Chondrocyte (in vitro differentiated cells): ENCODE data around the gene HPS4. TPM values are rescaled to one million over a fixed set of nuclear protein-coding genes. Genes with fewer than 3 reads are reported as not detected.
"Not testable (repeated sequence)": the region's sequence is repeated elsewhere in the genome, so short reads cannot be mapped to it uniquely, and the experiment has no call there.

Source experiments
- DNase-seq: peaks from one replicate; pipeline ENCODE4 v3.0.0; 2021; ENCODE audit warnings: mixed read lengths, low spot score
- H3K27ac Mint-ChIP-seq: one replicate; pipeline ENCODE4 v1.8.0; 2021; ENCODE audit warnings: mild to moderate bottlenecking, moderate library complexity, mixed read lengths; ENCODE audit not compliant: unreplicated experiment
- H3K27me3 Mint-ChIP-seq: 2 replicates; pipeline ENCODE4 v1.8.0; 2021; ENCODE audit warnings: low read depth, mixed read lengths
- H3K36me3 Mint-ChIP-seq: 2 replicates; pipeline ENCODE4 v1.8.0; 2021; ENCODE audit warnings: low read depth, mixed read lengths
- H3K4me1 Mint-ChIP-seq: 2 replicates; pipeline ENCODE4 v1.8.0; 2021; ENCODE audit warnings: low read depth, mild to moderate bottlenecking, mixed read lengths
- H3K4me3 Mint-ChIP-seq: one replicate; pipeline ENCODE4 v1.8.0; 2021; ENCODE audit warnings: mild to moderate bottlenecking, moderate library complexity, mixed read lengths; ENCODE audit not compliant: unreplicated experiment
- H3K9me3 Mint-ChIP-seq: 2 replicates; pipeline ENCODE4 v1.8.0; 2021; ENCODE audit warnings: low read depth, mixed read lengths
- total RNA-seq: library from RNA; stranded (reverse); gene quantifications from 3 replicates; pipeline ENCODE4 v1.2.1, GENCODE V29; 2021
- TF ChIP-seq, protein P1 (sequence below): fragments of 200-600 bp; sonication (generic); IDR thresholded peaks from 2 replicates; pipeline ENCODE4 v1.5.0; 2021; ENCODE audit warnings: antibody characterized with exemption, mild to moderate bottlenecking, moderate library complexity

HPS4 gene
- total RNA-seq, 1 donor from 2014 or later = 28.2 TPM

DNA sequence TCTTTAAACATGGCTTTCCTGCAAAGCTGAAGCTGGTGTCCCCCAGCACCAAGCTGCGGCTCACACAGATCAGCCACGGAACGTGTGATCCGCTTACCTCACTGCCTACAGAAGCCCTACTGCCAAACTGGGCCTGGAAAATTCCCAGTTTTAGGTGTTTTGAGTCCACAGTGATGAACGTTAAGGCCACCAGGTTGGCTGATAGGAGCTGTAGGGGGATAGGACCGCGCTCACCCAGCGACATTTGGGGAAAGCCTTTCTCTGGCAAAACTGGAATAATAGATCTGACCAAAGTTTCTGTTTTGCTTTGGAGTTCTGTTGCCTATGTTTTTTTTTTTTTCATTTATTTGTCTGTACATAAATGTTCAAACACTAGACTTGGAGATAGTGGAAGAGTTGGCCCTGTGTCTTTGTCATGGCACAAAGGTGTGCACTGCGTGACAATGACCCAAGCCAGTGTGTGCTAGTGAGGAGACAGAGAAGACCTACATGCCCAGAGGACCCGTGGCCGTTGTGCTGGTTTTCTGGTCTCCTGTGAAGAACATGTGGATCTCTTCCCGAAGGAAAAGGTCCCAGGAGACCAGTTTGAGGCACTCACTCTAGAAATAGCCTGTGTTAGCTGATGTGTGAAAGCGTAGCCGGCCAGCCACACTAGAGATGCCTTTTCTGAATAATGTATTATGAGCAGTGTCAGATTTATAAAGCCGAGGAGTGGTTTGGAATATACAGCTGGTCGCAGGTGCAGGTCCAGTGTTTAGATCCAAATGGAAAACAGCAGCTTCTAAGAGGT lies 39.5 kb downstream of the HPS4 start:
- Mint-ChIP-seq H3K4me3 (no peak overlapping the region), H3K36me3 (no peaks in the 10 kb centered on the region)

DNA sequence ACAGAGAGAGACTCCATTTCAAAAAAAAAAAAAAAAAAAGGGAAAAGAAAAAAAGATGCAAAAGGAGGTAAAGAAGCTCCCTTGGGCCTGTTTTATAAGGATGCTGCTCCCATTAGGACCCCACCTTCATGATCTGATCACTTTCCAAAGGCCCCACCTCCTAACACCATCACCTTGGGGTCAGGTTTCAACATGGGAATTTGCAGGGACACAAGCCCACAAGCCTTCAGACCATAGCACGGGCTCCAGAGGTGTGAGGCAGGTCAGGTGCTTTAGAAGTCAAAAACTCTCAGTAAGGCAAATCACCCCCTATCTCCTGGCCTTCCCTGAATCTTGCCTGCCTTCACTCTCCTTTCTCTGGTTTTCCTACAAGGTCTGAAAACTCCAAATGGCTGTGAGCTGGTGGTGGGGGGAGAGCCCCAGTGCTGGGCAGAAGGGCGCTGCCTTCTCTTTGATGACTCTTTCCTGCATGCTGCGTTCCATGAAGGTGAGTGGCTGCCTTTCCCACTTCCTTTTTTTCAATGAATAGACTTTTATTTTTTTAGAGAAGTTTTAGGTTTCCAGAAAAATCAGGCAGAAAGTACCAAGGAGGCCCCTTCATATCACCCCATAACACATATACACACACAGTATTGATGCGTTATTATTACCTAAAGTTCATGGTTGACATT lies 41.4 kb downstream of the HPS4 start:
- Mint-ChIP-seq H3K36me3 (no peaks in the 10 kb centered on the region), H3K9me3 (no peaks in the 10 kb centered on the region), H3K4me3 (no peak overlapping the region), H3K27ac (no peak overlapping the region), H3K27me3 (no peaks in the 10 kb centered on the region), H3K4me1 (no peaks in the 10 kb centered on the region)
- no peak for DNase-seq
- TF ChIP-seq, protein P1, sequence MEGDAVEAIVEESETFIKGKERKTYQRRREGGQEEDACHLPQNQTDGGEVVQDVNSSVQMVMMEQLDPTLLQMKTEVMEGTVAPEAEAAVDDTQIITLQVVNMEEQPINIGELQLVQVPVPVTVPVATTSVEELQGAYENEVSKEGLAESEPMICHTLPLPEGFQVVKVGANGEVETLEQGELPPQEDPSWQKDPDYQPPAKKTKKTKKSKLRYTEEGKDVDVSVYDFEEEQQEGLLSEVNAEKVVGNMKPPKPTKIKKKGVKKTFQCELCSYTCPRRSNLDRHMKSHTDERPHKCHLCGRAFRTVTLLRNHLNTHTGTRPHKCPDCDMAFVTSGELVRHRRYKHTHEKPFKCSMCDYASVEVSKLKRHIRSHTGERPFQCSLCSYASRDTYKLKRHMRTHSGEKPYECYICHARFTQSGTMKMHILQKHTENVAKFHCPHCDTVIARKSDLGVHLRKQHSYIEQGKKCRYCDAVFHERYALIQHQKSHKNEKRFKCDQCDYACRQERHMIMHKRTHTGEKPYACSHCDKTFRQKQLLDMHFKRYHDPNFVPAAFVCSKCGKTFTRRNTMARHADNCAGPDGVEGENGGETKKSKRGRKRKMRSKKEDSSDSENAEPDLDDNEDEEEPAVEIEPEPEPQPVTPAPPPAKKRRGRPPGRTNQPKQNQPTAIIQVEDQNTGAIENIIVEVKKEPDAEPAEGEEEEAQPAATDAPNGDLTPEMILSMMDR = no peak

More for the DNA sequence above, 39.5 kb downstream of the HPS4 start:
- no peak overlapping the region for H3K27ac Mint-ChIP-seq
- H3K27me3 Mint-ChIP-seq = no peaks in the 10 kb centered on the region
- no peaks in the 10 kb centered on the region for H3K4me1 Mint-ChIP-seq
- no peaks in the 10 kb centered on the region for H3K9me3 Mint-ChIP-seq
- no peak for DNase-seq
- TF ChIP-seq, protein P1 = no peak

DNA sequence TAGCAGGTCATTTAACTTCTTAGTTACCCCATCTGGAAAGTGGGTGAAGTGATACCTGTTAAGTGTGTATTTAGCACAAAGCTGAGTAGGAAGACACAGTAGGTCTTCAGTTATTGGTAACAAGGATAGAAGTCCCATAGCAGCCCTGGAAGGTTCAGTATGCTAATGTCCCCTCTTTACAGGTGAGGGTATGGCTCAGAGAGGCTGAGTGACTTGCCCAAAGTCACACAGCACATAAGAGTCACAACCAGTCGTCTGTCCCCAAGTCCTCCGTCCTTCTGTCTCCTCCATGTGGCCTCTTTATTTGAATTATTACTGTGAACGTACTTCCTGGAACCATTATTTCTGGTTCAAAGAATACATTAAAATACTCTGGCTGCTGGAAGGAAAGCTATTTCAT lies 44.0 kb downstream of the HPS4 start:
- Mint-ChIP-seq H3K27me3 (no peaks in the 10 kb centered on the region), H3K4me3 (no peak overlapping the region), H3K27ac (no peak overlapping the region), H3K9me3 (no peaks in the 10 kb centered on the region), H3K4me1 (no peaks in the 10 kb centered on the region), H3K36me3 (peaks cover 2% of the 10 kb centered on the region)
- TF ChIP-seq, protein P1 = no peak
- DNase-seq = no peak

DNA sequence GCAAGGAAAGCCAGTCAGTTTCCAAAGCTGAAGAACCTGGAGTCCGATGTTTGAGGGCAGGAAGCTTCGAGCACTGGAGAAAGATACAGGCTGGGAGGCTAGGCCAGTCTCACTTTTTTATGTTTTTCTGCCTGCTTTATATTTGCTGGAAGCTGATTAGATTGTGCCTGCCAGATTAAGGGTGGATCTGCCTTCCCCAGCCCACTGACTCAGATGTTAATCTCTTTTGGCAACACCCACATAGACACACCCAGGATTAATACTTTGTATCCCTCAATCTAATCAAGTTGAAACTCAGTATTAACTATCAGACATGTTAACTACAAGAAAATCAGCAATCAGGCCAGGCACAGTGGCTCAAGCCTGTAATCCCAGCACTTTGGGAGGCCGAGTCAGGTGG lies 44.8 kb downstream of the HPS4 start:
- H3K36me3 Mint-ChIP-seq, H3K27me3 Mint-ChIP-seq, H3K9me3 Mint-ChIP-seq, H3K4me1 Mint-ChIP-seq, H3K4me3 Mint-ChIP-seq, DNase-seq, H3K27ac Mint-ChIP-seq: not testable (repeated sequence)

DNA sequence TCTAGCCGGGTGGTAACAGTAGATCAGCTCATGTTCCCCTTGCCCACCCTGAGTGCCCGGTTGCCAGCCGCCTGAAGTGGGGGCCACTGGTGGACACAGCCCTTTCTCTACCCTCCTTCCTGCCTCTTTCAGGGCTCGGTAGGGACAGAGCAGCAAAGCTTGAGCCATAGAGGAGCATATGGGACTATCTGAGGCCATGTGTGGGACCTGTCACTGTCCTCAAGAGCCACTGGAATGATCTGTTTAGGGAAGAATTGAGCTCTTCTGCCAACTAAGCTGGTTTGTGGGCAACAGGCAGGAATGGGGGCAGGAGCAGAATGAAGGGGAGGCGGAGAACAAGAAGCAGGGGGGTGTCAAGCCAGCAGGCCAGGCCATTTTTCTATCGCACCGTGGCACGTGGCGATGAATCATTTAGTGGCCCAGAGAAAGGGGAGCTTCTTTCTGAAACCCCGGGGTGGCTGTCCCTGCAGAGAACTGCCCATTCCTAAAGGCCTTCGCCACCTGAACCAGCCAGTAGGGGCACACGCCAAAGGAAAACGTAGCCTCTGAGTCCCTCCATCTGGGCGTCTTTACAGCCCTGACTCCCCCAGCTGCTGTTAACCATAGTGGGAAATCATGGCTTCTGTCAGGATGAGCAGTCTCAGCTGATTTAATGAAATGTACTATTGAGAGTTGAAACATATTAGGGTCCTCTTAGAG lies 45.7 kb downstream of the HPS4 start:
- peaks cover 8% of the 10 kb centered on the region for H3K36me3 Mint-ChIP-seq
- no peak overlapping the region for H3K27ac Mint-ChIP-seq

More for the DNA sequence above, 45.7 kb downstream of the HPS4 start:
- no peak for DNase-seq
- TF ChIP-seq, protein P1 = no peak
- Mint-ChIP-seq H3K4me3 (no peak overlapping the region), H3K4me1 (no peaks in the 10 kb centered on the region), H3K27me3 (no peaks in the 10 kb centered on the region), H3K9me3 (no peaks in the 10 kb centered on the region)
